HG03469 (cell line): Measurements from ENCODE around the gene PAK5.

ENCODE experiments used
- ATAC-seq: cut with Tn5 transposase; IDR thresholded peaks from one replicate; pipeline ENCODE4 v1.9.1; 2021; ENCODE audit warnings: mild to moderate bottlenecking, moderate library complexity, moderate number of reproducible peaks; ENCODE audit not compliant: unreplicated experiment

PAK5 gene

DNA sequence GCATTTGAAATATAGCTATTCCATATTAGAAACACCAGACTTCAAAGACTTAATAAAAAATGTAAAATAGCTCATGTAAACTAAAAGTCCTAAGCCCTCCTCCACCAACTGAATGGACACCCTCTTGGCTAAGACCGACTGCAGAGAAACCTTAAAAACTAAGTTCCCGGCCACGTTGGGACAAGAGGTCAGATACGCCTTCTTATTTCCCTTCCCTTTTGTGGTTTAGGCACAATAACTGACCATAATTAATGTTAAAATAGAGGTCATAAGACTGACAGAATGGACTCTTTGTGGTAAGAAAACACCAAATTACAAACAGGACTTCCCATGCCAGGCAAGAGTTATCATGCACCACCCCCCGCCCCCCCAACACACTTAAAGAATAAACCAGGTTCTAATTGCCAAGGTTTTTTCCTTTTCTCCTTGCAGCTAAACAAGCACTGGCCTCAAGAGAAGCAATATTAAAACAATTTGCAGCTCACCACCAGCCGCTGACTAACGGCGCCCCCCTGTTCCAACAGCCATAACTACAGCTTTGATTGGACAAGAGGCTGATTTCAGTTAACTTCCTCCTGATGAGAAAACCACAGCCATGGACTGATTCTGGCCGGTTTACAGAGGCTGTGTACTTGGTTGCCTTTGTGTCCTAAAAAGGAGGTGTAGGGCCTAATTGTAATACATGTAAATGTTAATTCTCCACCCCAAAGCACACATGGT lies 335.2 kb downstream of the PAK5 start:
- no peak for ATAC-seq

DNA sequence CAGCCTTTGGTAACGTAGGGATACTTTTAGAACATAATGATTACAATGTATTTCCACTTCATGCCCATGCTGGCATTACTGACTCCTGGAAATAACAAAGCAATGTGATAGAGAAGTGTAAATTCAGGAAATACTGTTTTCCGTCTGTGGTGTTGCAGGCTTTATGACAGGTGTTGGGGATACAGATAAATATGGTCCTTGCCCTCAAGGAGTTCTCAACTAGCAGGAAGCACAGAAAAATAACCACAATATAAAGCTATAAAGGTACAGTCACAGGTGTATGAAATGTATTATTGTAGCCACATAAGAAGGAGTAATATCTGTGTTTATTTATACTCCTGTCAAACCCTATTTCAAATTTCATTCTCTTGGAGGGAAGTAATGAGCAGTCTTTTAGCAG lies 337.4 kb downstream of the PAK5 start:
- ATAC-seq, result no peak

DNA sequence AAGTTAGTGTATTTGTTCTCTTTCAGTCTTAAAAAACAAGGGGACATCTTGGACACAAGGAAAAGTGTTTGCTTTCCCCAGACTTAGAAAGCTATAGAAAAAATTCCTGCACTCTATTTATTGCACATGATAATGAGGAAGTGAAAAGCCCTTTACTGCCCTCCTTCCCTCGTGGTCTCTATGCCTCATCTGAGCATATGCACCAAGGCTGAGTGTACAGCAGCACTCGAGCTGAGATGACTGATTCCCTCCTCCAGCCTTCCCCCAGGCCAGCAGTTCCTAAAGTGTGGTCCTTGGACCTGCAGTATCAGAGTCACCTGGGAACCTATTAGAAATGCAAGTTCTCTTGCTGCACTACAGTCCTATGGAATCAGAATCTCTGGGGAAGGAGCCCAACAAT lies 338.8 kb downstream of the PAK5 start:
- ATAC-seq, result no peak

DNA sequence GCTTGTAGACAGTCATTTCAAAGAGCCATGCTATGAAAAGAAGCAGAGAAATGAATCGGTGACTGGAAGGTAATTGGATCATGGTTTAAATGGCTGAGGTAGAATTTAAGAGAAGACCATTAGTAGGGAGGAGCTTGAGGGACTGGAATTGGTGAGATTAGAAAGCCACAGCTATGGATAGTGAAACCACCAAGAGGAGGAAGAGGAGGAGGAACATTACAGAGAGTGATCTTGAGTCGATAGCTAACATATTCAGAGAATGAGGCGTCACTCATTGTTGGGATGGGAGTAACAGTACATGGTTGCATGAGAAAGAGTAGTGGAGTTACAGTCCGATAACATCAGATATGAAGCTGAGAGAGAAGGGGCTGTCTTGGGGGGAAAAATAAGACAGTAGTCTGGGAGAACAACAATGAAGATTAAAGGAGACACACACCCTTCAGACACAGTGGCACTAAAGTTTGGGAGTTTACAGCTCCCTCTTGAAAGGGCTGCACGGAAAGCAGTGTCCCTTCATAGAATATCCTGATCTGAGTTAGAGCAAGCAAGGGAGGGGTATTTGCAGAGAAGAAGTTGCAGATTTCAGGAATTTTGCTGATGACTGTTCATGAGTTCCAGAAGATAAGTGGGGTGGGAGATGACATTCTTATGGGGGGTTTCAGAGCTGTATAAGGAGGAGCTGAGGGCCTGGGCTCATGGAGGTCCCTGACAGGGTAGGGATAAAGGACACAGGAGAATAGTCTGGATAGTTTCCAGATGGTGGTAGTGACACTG lies 339.6 kb downstream of the PAK5 start:
- no peak for ATAC-seq

DNA sequence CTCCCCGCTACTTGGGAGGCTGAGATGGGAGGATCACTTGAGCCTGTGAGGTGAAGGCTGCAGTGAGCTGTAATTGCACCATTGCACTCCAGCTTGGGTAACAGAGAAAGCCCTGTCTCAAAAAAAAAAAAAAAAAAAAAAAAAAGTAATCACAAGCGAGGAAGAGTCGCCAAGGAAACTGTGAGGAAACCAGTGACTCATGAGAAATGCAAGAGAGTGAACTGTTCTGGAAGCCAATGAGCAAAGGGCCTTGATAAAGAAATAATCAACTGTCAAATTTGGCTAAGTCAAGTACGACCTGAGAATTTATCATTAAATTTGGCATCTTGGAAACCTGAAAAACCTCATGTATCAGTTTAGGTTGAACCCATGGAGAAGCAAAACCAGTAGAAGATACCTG lies 340.6 kb downstream of the PAK5 start:
- no peak for ATAC-seq

DNA sequence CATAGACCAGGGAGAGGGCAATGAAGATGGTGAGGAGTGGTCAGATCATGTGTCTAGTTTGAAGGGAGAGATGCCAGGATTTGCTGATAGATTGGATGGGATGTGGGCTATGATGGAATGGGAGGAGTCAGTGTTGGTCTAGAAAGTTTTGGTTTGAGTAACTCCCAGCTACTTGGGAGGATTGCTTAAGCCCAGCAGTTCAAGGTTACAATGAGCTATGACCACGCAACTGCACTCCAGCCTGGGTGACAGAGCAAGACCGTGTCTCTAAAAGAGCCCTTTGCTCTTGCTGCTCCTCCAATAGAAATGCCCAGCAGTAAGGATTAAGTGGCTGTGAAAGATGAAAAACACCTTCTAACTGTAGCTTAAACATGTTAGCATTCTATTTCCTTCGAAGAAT lies 342.7 kb downstream of the PAK5 start:
- no peak for ATAC-seq

DNA sequence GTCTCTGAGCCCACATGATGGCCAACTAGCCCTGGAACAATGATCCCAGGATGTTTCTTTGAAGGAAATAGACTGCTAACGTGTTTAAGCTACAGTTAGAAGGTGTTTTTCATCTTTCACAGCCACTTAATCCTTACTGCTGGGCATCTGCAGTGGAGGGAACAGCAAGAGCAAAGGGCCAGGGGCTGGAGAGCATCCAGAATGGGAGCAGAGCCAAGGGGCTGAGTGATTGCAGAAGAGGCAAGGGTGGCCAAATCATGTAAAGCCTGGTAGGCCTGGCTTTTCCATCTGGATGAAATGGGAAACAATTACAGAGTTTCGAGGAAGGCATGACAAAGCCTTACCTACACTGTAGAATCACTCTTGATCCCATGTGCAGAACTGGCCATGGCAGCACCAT lies 343.2 kb downstream of the PAK5 start:
- ATAC-seq, result no peak

DNA sequence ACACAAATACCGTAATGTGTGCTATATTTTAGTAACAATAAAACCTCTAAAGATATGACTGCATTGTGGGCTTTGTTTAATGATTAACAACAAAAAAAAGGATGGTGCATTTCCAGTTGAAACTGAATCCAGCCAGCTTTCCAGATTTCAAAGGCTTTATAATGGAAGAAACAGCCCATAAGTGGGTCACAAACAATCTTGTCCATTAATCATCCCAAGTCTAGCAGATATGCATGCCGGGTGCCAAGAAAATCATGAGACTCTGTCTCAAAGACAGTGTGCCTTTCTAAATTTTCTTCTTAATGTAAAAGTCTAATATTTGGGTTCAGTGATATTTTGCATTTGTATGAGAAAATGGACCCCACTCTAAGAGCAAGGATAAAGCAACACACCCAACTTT lies 345.1 kb downstream of the PAK5 start:
- no peak for ATAC-seq

DNA sequence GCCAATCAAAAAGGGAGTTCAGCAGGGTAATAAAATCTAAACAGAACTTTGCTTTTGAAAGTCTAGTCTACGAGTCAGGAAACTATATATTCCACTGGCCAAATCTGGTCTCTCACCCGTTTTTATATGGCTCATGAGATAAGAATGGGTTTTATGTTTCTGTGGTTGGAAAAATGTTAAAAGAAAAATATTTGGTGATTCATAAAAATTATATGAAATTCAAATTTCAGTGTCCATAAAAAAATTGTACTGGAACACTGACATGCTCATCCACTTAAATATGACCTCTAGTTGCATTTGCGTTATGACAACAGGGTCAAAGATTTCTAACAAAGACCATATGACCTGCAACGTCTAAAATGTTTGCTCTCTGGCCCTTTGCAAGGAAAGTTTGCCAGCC lies 346.8 kb downstream of the PAK5 start:
- ATAC-seq, result no peak

DNA sequence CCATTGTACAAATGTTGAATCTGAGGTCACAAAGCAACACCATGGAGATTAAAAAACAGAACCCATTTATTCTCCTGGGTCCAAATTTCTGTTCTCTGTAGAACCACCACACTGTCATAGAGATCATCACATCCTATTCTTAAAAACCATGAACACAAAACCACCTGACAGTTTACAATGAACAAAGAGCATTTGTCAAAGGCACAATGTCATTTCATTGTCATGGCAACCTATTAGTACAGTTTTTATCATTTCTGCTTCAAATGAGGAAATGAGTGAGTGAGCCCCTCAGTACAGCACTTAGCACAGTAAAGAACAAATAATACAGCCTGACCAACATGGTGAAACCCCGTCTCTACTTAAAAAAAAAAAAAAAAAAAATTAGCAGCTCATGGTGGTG lies 347.6 kb downstream of the PAK5 start:
- ATAC-seq, result no peak

DNA sequence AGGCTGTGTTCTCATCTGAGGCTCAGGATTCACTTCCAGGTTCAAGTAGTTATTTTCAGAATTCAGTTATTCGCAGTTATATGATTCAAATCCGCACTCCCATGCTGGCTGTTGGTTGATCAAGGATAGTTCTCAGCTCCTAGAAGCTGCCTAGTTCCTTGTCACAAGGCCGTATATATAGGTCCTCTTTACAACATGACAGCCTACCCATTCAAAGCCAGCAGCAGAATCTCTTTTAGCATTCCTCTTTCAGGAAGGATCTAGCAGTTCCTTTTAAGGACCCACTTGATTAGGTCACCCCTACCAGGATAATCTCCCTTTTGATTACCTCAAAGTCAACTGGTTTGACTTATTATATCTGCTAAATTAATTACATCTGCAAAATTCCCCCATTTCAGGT lies 348.2 kb downstream of the PAK5 start:
- ATAC-seq, result no peak

DNA sequence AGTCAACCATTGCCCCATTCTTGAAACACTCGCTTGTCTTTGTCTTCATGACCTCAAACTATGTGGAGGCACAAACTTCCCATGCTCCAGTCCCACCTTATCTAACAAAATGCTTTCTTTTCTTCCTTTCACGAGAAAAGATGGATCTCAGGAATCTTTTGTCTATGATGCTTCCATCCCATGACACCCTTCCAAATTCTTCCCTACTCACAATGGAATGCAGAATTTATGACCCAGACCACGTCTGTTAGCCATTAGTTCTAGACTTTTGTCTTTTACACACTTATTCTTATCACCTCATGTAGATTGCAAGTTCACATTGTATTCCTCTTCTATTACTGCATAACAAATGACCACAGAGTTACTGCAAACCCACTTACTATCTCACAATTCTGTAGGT lies 348.7 kb downstream of the PAK5 start:
- ATAC-seq, result no peak

DNA sequence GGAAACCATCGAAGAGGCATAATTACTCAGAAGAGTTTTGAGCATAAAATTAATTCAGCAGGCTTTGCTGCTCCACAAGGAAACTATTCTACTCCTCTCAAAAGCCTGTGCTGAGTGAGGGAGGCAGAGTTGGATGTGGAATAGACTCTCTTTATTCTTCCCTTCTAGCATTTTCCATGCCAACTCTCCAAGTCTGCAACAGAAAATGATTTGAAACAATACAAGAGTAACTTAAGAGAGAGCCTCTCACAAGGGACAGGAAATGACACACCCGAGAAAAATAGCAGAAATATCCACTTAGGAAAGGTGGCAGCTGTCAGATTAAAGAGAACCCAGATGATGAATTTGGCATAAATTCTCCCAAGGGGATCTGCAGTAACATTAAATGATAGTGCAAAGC lies 350.8 kb downstream of the PAK5 start:
- no peak for ATAC-seq
